IMR-90 (cell line): Measurements from ENCODE around the gene CCDC60. TPM values are rescaled to one million over a fixed set of nuclear protein-coding genes. Genes with fewer than 3 reads are reported as not detected.

Source experiments
- ATAC-seq: fragments of 200-7000 bp; cut with Tn5 transposase; 2 replicates; pipeline ENCODE4 v1.9.1; 2020; ENCODE audit warnings: low read depth, mild to moderate bottlenecking, moderate library complexity
- BruUV-seq: library from RNA; stranded (reverse); fragments of 400-500 nt; replicated peaks from 2 replicates; lab custom pipeline; 2021; lab: Mats Ljungman, UMichigan
- CTCF ChIA-PET: fragments of 300-600 bp; formaldehyde crosslinking; extraction: SDS; loops from one replicate; lab custom pipeline; 2021; ENCODE audit warnings: antibody characterized with exemption; lab: Yijun Ruan, JAX
- POLR2A ChIA-PET: fragments of 300-600 bp; sonication (Branson Sonifier 250); formaldehyde crosslinking; loops from one replicate; lab custom pipeline; 2022; ENCODE audit warnings: antibody characterized with exemption; ENCODE audit not compliant: unreplicated experiment; lab: Charles Lee
- DNase-seq: peaks from one replicate; pipeline ENCODE4 v3.0.0; 2013
- H2AFZ ChIP-seq: replicated peaks from 2 replicates; pipeline ENCODE3; 2013; ENCODE audit warnings: low read length, mild to moderate bottlenecking; ENCODE audit not compliant: poor library complexity
- H2AK5ac ChIP-seq: 2 replicates; pipeline ENCODE4 v1.6.1; 2013; ENCODE audit warnings: low read depth, low read length, inconsistent platforms
- H2AK9ac ChIP-seq: replicated peaks from 2 replicates; pipeline ENCODE3; 2013; ENCODE audit warnings: mild to moderate bottlenecking, low read depth, low read length, moderate library complexity; ENCODE audit not compliant: poor library complexity
- H2BK120ac ChIP-seq: 2 replicates; pipeline ENCODE4 v1.6.1; 2013; ENCODE audit warnings: low read depth, low read length, inconsistent platforms
- H2BK15ac ChIP-seq: 3 replicates; pipeline ENCODE4 v1.6.1; 2013; ENCODE audit warnings: low read depth, low read length, inconsistent platforms
- H2BK20ac ChIP-seq: 2 replicates; pipeline ENCODE4 v1.6.1; 2013; ENCODE audit warnings: low read depth, mild to moderate bottlenecking, inconsistent platforms, low read length, moderate library complexity
- H2BK5ac ChIP-seq: 2 replicates; pipeline ENCODE4 v1.6.1; 2013; ENCODE audit warnings: mild to moderate bottlenecking, low read depth, low read length, inconsistent platforms; ENCODE audit not compliant: poor library complexity, severe bottlenecking
- H3K14ac ChIP-seq: replicated peaks from 2 replicates; pipeline ENCODE4 v1.6.1; 2013; ENCODE audit warnings: low read depth, low read length, inconsistent platforms
- H3K18ac ChIP-seq: 2 replicates; pipeline ENCODE4 v1.6.1; 2013; ENCODE audit warnings: low read depth, low read length, control low read depth
- H3K23ac ChIP-seq: 2 replicates; pipeline ENCODE4 v1.6.1; 2013; ENCODE audit warnings: low read depth, low read length, inconsistent platforms
- H3K27ac ChIP-seq: 2 replicates; pipeline ENCODE4 v1.5.1; 2013; ENCODE audit warnings: mild to moderate bottlenecking, control low read depth, low read length; ENCODE audit not compliant: insufficient read depth
- H3K27me3 ChIP-seq: 2 replicates; pipeline ENCODE4 v1.6.1; 2013; ENCODE audit warnings: low read length; ENCODE audit not compliant: control insufficient read depth, insufficient read depth
- H3K36me3 ChIP-seq: 2 replicates; pipeline ENCODE4 v1.6.1; 2013; ENCODE audit warnings: low read length, mixed read lengths; ENCODE audit not compliant: control insufficient read depth, insufficient read depth
- H3K4ac ChIP-seq: 2 replicates; pipeline ENCODE4 v1.6.1; 2013; ENCODE audit warnings: low read depth, low read length, inconsistent platforms
- H3K4me1 ChIP-seq: 2 replicates; pipeline ENCODE4 v1.6.1; 2013; ENCODE audit warnings: low read length, mixed read lengths; ENCODE audit not compliant: control insufficient read depth, insufficient read depth
- H3K4me2 ChIP-seq: 2 replicates; pipeline ENCODE4 v1.6.1; 2013; ENCODE audit warnings: low read depth, mild to moderate bottlenecking, control low read depth, low read length, moderate library complexity
- H3K4me3 ChIP-seq: 2 replicates; pipeline ENCODE4 v1.5.1; 2013; ENCODE audit warnings: low read depth, mild to moderate bottlenecking, control low read depth, low read length, moderate library complexity; ENCODE audit not compliant: insufficient read depth
- H3K56ac ChIP-seq: 2 replicates; pipeline ENCODE4 v1.6.1; 2013; ENCODE audit warnings: low read length, inconsistent platforms; ENCODE audit not compliant: insufficient read depth; ENCODE audit errors: extremely low read depth
- H3K79me1 ChIP-seq, 2 experiments: 2 replicates each; pipeline ENCODE4 v1.6.1; 2013; ENCODE audit warnings: low read length in 2 of 2, inconsistent platforms in 1 of 2, low read depth in 1 of 2
- H3K9ac ChIP-seq: 2 replicates; pipeline ENCODE4 v1.6.1; 2013; ENCODE audit warnings: low read depth, low read length, control low read depth
- H3K9me1 ChIP-seq: 2 replicates; pipeline ENCODE4 v1.6.1; 2013; ENCODE audit warnings: low read length, inconsistent platforms; ENCODE audit not compliant: insufficient read depth
- H3K9me3 ChIP-seq: 2 replicates; pipeline ENCODE4 v1.6.1; 2013; ENCODE audit warnings: low read length; ENCODE audit not compliant: control insufficient read depth, insufficient read depth
- H4K20me1 ChIP-seq: 2 replicates; pipeline ENCODE4 v1.6.1; 2013; ENCODE audit warnings: low read length, inconsistent platforms; ENCODE audit not compliant: insufficient read depth
- H4K5ac ChIP-seq: 2 replicates; pipeline ENCODE4 v1.6.1; 2013; ENCODE audit warnings: mild to moderate bottlenecking, low read depth, low read length, control low read depth
- H4K8ac ChIP-seq, 2 experiments: 2 replicates each; pipeline ENCODE4 v1.6.1; 2013; ENCODE audit warnings: low read depth in 2 of 2, low read length in 2 of 2, control low read depth in 1 of 2, inconsistent platforms in 1 of 2
- H4K91ac ChIP-seq: 2 replicates; pipeline ENCODE4 v1.6.1; 2013; ENCODE audit warnings: low read depth, low read length, inconsistent platforms; ENCODE audit not compliant: insufficient read depth
- BHLHE40 ChIP-seq: fragments of 150-350 bp; IDR thresholded peaks from 2 replicates; pipeline ENCODE4 v1.6.1; 2016; ENCODE audit warnings: mild to moderate bottlenecking, low read depth, low read length
- CEBPB ChIP-seq: IDR thresholded peaks from 2 replicates; pipeline ENCODE4 v1.6.1; 2012; ENCODE audit warnings: low read depth, low read length, improper control_type of control experiment
- CHD1 ChIP-seq: IDR thresholded peaks from 2 replicates; pipeline ENCODE4 v1.6.1; 2012; ENCODE audit warnings: low read depth, low read length, improper control_type of control experiment
- FOS ChIP-seq: fragments of 150-350 bp; IDR thresholded peaks from 2 replicates; pipeline ENCODE4 v1.6.1; 2016; ENCODE audit warnings: low read depth, low read length
- MAFK ChIP-seq: IDR thresholded peaks from 2 replicates; pipeline ENCODE4 v1.6.1; 2012; ENCODE audit warnings: low read depth, low read length, improper control_type of control experiment
- MAZ ChIP-seq: IDR thresholded peaks from 2 replicates; pipeline ENCODE4 v1.6.1; 2012; ENCODE audit warnings: low read depth, mild to moderate bottlenecking, low read length, improper control_type of control experiment, moderate library complexity, borderline replicate concordance
- MXI1 ChIP-seq: IDR thresholded peaks from 2 replicates; pipeline ENCODE4 v1.6.1; 2012; ENCODE audit warnings: low read depth, mild to moderate bottlenecking, low read length, moderate library complexity, borderline replicate concordance
- NFE2L2 ChIP-seq: fragments of 150-350 bp; IDR thresholded peaks from 2 replicates; pipeline ENCODE4 v1.6.1; 2016; ENCODE audit warnings: low read depth, mild to moderate bottlenecking, low read length
- POLR2A ChIP-seq: IDR thresholded peaks from 2 replicates; pipeline ENCODE4 v1.6.1; 2012; ENCODE audit warnings: mild to moderate bottlenecking, low read depth, low read length
- RCOR1 ChIP-seq: IDR thresholded peaks from 2 replicates; pipeline ENCODE4 v1.6.1; 2012; ENCODE audit warnings: mild to moderate bottlenecking, low read length, improper control_type of control experiment; ENCODE audit not compliant: insufficient replicate concordance
- RFX5 ChIP-seq: IDR thresholded peaks from 2 replicates; pipeline ENCODE4 v1.8.0; 2012; ENCODE audit warnings: low read depth, mild to moderate bottlenecking, low read length, moderate library complexity
- SMC3 ChIP-seq: fragments of 150-350 bp; IDR thresholded peaks from 2 replicates; pipeline ENCODE4 v1.6.1; 2016; ENCODE audit warnings: low read depth, mild to moderate bottlenecking, antibody characterized with exemption, low read length, moderate library complexity
- WGBS, 2 experiments: methylation state at CpG; one replicate each; pipeline versions ENCODE4 v1.1.5 to v1.1.7; 2013; ENCODE audit warnings: missing lambda C conversion rate in 2 of 2; ENCODE audit not compliant: insufficient read length in 1 of 2; ENCODE audit errors: extremely low coverage in 2 of 2; 5-methylcytosine and 5-hydroxymethylcytosine counted together
- dilution Hi-C: fragments of 300-500 bp; cut with HindIII; formaldehyde crosslinking; loops from one replicate; pipeline ENCODE4 v1.14.3; 2018; ENCODE audit warnings: low sequenced_read_pairs; ENCODE audit not compliant: unreplicated experiment
- in situ Hi-C: fragments of 300-500 bp; cut with MboI; formaldehyde crosslinking; loops from 3 replicates; pipeline ENCODE4 v1.14.3; 2019; ENCODE audit warnings: low sequenced_read_pairs, inconsistent platforms, mixed read lengths
- intact Hi-C: fragments of 100-400 bp; cut with micrococcal nuclease; formaldehyde crosslinking; loops from 2 replicates; pipeline ENCODE4 v1.10.0; 2022
- polyA plus RNA-seq, 3 experiments: library from polyadenylated mRNA; depleted of rRNA; stranded (reverse); fragments of >200 nt; gene quantifications; 2 replicates each; pipeline ENCODE4 v1.2.3, GENCODE V29; 2012; ENCODE audit warnings: low replicate concordance in 1 of 3
- total RNA-seq: library from RNA; depleted of rRNA; stranded (reverse); fragments of >200 nt; gene quantifications from 2 replicates; pipeline ENCODE4 v1.2.3, GENCODE V29; 2012
- TF ChIP-seq, protein P1 (sequence below): fragments of 150-350 bp; IDR thresholded peaks from 2 replicates; pipeline ENCODE4 v1.6.1; 2016; ENCODE audit warnings: low read depth, mild to moderate bottlenecking, low read length, moderate library complexity, borderline replicate concordance
- TF ChIP-seq, protein P2 (sequence below): conservative IDR thresholded peaks from 2 replicates; pipeline ENCODE4 v1.5.1; 2012; ENCODE audit warnings: mild to moderate bottlenecking, low read depth, low read length, improper control_type of control experiment
- TF ChIP-seq, protein P3 (sequence below): fragments of 150-350 bp; IDR thresholded peaks from 2 replicates; pipeline ENCODE4 v1.6.1; 2017; ENCODE audit warnings: mild to moderate bottlenecking, antibody characterized with exemption, low read length, low read depth

Gene CCDC60
- total and polyA plus RNA-seq, 2 of the 4 experiments (the other 2 are of a cell fraction), result not detected

DNA sequence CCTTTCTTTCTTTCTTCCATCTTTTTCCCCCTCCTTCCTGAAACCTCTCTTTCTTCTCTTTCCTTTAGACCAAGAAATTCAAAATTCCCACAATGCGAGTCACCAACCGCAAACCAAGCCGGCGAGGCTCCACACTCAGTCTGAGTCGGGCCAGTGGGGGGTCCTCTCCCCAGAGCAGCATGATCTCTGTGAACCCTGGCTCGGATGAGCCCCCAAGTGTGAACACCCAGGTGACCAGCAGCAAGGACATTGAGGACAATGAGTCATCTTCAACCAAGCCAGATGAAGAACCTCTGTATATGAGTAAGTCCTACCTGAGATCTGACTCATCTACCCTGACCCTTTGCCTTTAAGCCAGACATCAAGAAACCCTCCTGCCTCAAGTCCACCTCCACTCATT lies 170.5 kb downstream of the CCDC60 start:
- Histone ChIP-seq H3K14ac (no peak overlapping the region), H3K36me3 (no peaks in the 10 kb centered on the region), H3K4me1 (no peaks in the 10 kb centered on the region), H3K4me2 (no peak overlapping the region), H4K91ac (no peak overlapping the region), H2AK5ac (no peak overlapping the region), H3K56ac (no peak overlapping the region), H3K27me3 (no peaks in the 10 kb centered on the region), H2BK5ac (no peak overlapping the region), H3K4ac (no peak overlapping the region), H4K5ac (no peak overlapping the region), H4K8ac (no peak overlapping the region), H3K27ac (no peak overlapping the region), H3K9me1 (no peaks in the 10 kb centered on the region), H3K9me3 (peaks cover 13% of the 10 kb centered on the region), H3K18ac (no peak overlapping the region), H2BK20ac (no peak overlapping the region), H3K79me1 (no peaks in the 10 kb centered on the region), H3K4me3 (no peak overlapping the region), H2BK120ac (no peak overlapping the region), H3K23ac (no peak overlapping the region), H2AFZ (no peak overlapping the region), H4K20me1 (no peaks in the 10 kb centered on the region), H2AK9ac (no peak overlapping the region), H2BK15ac (no peak overlapping the region), H3K9ac (no peak overlapping the region)
- ChIA-PET POLR2A (no interaction called here), CTCF (no interaction called here)
- no peak for DNase-seq
- no peak for TF ChIP-seq MAFK
- TF ChIP-seq, protein P1, sequence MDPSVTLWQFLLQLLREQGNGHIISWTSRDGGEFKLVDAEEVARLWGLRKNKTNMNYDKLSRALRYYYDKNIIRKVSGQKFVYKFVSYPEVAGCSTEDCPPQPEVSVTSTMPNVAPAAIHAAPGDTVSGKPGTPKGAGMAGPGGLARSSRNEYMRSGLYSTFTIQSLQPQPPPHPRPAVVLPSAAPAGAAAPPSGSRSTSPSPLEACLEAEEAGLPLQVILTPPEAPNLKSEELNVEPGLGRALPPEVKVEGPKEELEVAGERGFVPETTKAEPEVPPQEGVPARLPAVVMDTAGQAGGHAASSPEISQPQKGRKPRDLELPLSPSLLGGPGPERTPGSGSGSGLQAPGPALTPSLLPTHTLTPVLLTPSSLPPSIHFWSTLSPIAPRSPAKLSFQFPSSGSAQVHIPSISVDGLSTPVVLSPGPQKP, result no peak
- TF ChIP-seq RFX5, result no peak
- TF ChIP-seq NFE2L2, result no peak
- no peak for TF ChIP-seq CHD1
- TF ChIP-seq MAZ, result no peak
- TF ChIP-seq, protein P2, sequence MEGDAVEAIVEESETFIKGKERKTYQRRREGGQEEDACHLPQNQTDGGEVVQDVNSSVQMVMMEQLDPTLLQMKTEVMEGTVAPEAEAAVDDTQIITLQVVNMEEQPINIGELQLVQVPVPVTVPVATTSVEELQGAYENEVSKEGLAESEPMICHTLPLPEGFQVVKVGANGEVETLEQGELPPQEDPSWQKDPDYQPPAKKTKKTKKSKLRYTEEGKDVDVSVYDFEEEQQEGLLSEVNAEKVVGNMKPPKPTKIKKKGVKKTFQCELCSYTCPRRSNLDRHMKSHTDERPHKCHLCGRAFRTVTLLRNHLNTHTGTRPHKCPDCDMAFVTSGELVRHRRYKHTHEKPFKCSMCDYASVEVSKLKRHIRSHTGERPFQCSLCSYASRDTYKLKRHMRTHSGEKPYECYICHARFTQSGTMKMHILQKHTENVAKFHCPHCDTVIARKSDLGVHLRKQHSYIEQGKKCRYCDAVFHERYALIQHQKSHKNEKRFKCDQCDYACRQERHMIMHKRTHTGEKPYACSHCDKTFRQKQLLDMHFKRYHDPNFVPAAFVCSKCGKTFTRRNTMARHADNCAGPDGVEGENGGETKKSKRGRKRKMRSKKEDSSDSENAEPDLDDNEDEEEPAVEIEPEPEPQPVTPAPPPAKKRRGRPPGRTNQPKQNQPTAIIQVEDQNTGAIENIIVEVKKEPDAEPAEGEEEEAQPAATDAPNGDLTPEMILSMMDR, result no peak
- no peak for TF ChIP-seq POLR2A
- TF ChIP-seq FOS, result no peak
- TF ChIP-seq, protein P3, sequence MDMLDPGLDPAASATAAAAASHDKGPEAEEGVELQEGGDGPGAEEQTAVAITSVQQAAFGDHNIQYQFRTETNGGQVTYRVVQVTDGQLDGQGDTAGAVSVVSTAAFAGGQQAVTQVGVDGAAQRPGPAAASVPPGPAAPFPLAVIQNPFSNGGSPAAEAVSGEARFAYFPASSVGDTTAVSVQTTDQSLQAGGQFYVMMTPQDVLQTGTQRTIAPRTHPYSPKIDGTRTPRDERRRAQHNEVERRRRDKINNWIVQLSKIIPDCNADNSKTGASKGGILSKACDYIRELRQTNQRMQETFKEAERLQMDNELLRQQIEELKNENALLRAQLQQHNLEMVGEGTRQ, result no peak
- TF ChIP-seq CEBPB, result no peak
- no peak for TF ChIP-seq MXI1
- no peak for TF ChIP-seq SMC3
- TF ChIP-seq RCOR1, result no peak
- TF ChIP-seq BHLHE40, result no peak
- no TSS peak for BruUV-seq
- WGBS, 2 experiments, result no CpG with 5 or more reads among the region's 6 CpGs
- dilution Hi-C loops, result no loop called here
- in situ Hi-C loops, result no loop called here
- ATAC-seq, result no peak
- intact Hi-C loops, result no loop called here
